Activated CD4-positive, alpha-beta T cell treated with anti-CD3 and anti-CD28 coated beads, Interleukin-10, Interleukin-2, amounts not matched to agents 100 ng/mL and 50 ng/mL, durations not matched to agents 16 hours and 8 hours (primary cell): ENCODE results near the gene GPR162.

Experiments used
- DNase-seq: peaks from one replicate; pipeline ENCODE4 v3.0.0-alpha.2; 2020

Gene GPR162, protein sequence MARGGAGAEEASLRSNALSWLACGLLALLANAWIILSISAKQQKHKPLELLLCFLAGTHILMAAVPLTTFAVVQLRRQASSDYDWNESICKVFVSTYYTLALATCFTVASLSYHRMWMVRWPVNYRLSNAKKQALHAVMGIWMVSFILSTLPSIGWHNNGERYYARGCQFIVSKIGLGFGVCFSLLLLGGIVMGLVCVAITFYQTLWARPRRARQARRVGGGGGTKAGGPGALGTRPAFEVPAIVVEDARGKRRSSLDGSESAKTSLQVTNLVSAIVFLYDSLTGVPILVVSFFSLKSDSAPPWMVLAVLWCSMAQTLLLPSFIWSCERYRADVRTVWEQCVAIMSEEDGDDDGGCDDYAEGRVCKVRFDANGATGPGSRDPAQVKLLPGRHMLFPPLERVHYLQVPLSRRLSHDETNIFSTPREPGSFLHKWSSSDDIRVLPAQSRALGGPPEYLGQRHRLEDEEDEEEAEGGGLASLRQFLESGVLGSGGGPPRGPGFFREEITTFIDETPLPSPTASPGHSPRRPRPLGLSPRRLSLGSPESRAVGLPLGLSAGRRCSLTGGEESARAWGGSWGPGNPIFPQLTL

DNA sequence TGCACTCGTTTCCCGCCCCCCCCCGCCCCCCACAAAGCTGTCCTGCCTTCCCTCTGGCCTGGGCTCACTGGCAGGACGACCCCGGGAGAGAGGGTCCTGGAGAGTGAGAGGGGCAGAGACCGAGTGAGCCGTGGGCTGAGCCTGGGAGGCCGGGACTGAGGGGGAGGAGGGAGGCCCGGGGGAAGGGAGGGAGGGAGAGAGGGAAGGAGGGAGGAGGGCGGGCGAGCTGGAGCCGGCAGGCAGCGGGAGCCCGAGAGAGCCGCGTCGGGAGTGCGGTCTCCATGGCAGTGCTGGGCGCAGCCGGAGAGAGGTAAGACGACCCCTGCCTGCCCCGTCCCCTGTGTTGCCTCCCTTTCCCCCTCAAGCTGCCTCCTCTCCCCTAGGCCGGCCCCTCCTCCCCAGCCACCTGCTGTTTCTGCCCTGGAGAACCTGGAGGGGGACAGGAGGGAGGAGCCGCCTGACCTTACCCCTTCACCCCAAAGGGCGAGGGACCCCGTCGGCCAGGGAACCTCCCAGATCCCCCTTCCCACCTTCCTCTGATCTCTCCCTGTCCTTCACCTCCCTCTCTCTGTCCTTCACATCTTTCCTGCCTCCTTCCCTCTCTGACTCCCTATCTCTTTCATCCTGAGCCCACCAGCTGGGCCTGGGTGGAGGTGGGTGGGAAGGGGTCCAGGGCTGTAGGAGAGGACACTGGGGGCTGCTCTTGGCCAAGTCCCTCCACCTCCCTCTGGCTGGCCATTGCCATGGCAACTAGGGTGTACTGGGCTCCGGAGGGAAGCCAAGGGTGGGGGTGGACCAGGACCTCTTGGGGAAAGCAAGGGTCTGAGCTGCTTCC is at the start of gene GPR162:
Gene GPR162, plus strand, starts transcription at position 231 of the 835 bp plus-strand sequence. CDS start 2,078 bp downstream, outside the sequence.
- DNase-seq: no peak

DNA sequence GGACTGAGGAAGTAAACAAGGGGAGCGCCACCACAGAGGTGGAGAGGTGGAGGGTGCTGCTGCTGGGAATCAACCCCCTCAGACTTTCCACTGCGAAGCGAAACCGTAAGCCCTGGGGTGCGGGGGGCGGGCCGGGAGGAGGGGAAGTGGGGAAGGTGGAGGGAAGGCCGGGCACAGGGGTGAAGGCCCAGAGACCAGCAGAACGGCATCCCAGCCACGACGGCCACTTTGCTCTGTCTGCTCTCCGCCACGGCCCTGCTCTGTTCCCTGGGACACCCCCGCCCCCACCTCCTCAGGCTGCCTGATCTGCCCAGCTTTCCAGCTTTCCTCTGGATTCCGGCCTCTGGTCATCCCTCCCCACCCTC is 49.3 kb upstream of the GPR162 start, which contains the start of gene LAG3:
Gene LAG3, plus strand, starts transcription at position 190 of the 365 bp plus-strand sequence. CDS start 333 bp downstream, outside the sequence.
- DNase-seq: peak; percentile 51

GRCh38 chr12:6772726-6773589 is 48.7 kb upstream of the GPR162 start:
- DNase-seq: no peak

- DNase-seq: no peak
Observed at GRCh38 chr12:6773590-6774351, 47.9 kb upstream of the GPR162 start.

- peak; percentile 41 for DNase-seq
Observed at GRCh38 chr12:6774499-6775062, 47.0 kb upstream of the GPR162 start.

- no peak for DNase-seq
Observed at GRCh38 chr12:6775185-6776174, 46.1 kb upstream of the GPR162 start.

DNA sequence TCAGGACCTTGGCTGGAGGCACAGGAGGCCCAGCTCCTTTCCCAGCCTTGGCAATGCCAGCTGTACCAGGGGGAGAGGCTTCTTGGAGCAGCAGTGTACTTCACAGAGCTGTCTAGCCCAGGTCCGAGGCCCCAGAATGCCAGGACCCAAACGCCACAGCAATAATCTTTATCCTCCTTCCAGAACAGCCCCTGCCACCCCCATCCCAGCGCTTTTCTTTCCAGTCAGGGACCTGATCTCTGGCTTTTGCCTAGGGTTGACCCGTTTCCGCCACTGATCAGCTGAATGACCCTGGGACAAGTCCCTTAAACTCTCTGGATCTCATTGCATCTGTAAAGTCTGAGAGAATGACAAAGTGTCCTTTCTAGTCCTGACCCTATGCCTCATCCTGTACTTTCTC is 44.2 kb upstream of the GPR162 start:
- DNase-seq: no peak

DNA sequence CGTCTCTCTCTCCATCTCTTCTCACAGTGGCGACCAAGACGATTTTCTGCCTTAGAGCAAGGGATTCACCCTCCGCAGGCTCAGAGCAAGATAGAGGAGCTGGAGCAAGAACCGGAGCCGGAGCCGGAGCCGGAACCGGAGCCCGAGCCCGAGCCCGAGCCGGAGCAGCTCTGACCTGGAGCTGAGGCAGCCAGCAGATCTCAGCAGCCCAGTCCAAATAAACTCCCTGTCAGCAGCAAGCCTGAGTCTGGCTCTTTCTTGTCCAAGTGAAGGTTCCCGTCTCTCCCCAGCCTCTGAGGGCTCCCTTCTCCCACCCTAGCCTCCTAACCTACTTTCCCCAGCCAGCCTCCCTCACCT is 43.4 kb upstream of the GPR162 start:
- DNase-seq: no peak

- peak; percentile 93 for DNase-seq
Observed at GRCh38 chr12:6778574-6779550, 42.8 kb upstream of the GPR162 start.

DNA sequence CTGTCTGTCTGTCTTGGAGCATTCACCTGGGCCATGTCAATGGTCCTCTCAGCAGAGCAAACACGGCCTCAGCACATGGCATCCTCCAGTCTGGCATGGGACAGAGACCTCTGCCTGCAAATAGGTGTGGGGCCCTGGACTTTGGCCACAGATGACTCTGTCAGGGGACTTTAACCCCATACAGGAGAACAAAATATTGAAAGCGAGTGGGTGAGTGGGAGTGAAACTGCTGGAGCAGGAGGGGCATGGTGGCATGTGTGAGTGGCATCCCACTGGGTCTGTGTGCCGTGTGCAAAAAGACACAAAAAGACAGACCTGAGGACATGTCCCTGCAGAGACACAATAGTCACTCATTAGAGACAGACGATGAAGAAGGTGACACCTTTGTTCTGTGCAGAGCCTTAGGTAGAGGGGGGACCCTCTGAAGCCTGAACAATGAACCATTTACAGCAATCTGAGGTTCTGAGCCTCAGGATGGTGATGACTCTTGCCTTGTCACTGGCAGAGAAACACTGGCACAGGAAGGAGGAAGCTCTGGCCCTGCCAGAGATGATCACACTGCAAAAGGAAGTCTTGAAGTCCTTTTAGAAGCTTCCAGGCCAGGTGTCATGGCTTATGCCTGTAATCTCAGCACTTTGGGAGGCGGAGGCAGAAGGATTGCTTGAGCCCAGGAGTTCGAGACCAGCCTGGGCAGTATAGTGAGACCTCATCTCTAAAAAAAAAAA is 41.8 kb upstream of the GPR162 start:
- DNase-seq: no peak

- peak; percentile 57 for DNase-seq
Observed at GRCh38 chr12:6780573-6780972, 41.0 kb upstream of the GPR162 start.

- no peak for DNase-seq
Observed at GRCh38 chr12:6782119-6782518, 39.5 kb upstream of the GPR162 start.

DNA sequence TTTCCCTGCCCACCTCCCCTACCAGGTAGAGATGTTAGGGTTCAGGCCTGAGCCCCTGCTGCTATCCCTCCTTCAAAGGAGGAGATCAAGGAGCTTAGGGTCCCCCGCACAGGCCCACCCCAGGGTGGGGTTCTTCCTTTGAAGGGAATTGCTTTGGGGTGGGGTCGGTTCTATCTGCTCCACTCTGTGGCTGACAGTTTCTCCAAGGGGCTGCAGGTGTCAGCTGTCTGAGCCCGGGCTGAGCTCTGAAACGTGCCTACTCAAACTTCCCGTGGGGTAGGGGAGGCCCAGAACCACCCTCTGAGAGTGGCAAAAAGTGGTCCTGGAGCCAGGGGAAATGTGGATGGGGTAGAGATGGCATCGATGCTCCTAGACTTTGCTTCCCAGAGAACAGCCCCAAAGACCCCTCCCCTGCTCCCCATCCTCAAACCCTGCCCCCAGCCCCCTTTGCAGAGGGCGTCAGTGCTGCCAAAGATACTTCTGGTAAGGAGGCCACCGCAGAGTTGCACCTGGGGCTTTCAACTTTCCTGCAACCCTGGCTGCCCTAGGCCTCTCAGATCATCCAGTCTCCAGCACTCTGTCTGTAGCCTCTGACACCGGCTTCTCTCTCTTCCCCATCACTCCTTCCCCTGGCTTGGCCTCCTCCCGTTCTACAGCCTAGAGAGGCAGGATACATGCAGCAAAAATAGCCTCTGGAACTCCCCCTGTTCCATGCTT is 38.6 kb upstream of the GPR162 start:
- DNase-seq: no peak

- no peak for DNase-seq
Observed at GRCh38 chr12:6783828-6784227, 37.8 kb upstream of the GPR162 start.

DNA sequence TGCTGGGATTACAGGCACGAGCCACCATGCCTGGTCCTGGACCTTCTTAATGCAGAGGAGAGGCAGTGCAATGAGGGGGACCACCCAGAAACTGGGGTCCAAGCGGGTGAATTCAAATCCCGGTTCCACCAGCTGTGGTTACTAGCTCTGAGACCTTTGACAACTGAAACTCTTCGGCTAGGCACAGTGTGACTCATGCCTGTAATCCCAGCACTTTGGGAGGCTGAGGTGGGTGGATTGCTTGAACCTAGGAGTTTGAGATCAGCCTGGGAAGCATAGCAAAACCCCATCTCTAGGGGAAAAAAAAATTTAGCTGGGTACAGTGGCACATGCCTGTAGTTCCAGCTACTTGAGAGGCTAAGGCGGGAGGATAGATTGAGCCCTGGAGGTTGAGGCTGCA is 37.3 kb upstream of the GPR162 start:
- no peak for DNase-seq

GRCh38 chr12:6784761-6785160 is 36.9 kb upstream of the GPR162 start:
- DNase-seq: no peak

DNA sequence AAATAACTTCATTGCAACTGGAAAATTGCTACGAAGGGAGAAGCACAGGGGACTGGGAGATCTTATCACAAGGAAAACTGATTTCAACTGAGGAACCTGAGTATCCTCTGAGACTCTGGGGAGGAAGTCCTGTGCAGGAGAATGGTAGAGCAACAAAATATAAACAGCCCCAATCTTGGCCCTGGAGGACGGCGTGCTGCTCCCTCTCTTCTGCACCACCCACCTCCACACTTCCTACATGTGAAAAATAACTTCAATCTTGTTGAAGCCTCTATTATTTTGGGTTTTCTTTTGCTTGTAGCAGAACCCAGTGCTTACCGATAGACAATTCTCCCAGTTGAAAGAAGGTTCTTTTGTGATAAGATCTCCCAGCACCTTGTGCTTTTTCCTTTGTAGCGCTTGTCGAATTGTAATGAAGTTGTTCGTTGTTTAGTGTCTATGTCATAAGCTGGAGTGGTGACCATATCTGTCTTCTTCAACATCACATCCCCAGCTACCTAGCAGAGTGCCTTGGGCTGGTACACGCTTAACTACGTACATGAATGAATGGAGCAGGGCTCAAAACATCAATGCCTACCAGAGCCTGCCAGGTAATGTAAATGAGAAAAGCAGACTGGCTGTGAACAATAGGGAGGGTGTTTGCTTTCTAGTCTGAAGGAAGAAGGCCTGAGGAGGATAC is 35.1 kb upstream of the GPR162 start:
- no peak for DNase-seq
